Activated CD4-positive, alpha-beta T cell treated with anti-CD3 and anti-CD28 coated beads, Interleukin-2, Interleukin-4, amounts not matched to agents 100 ng/mL and 50 ng/mL, durations not matched to agents 16 hours and 8 hours (primary cell): ENCODE measurements around the gene MTF1.
A peak's percentile ranks its signal among the peaks of the same experiment; 100 is the strongest.
"Not testable (repeated sequence)": the region's sequence is repeated elsewhere in the genome, so short reads cannot be mapped to it uniquely, and the experiment has no call there.

ENCODE experiments used
- DNase-seq: peaks from one replicate; pipeline ENCODE4 v3.0.0-alpha.2; 2020; ENCODE audit warnings: low spot score

Gene MTF1

GRCh38 chr1:37793773-37794371, 65.5 kb downstream of the MTF1 start, which contains the start of gene MANEAL:
TSS of gene MANEAL (plus strand) at chr1:37793847. CDS start at chr1:37794183, 336 bp downstream.
- peak; percentile 33 for DNase-seq

- no peak for DNase-seq
Measured at GRCh38 chr1:37792943-37793686, 66.3 kb downstream of the MTF1 start.

- DNase-seq: no peak
Measured at GRCh38 chr1:37782491-37782890, 76.9 kb downstream of the MTF1 start.

- DNase-seq: no peak
Measured at GRCh38 chr1:37778654-37779053, 80.7 kb downstream of the MTF1 start.

GRCh38 chr1:37776946-37777516, 82.4 kb downstream of the MTF1 start:
- DNase-seq: no peak

GRCh38 chr1:37771440-37771839, 88.0 kb downstream of the MTF1 start:
- not testable (repeated sequence) for DNase-seq

GRCh38 chr1:37767488-37767887, 91.9 kb downstream of the MTF1 start:
- DNase-seq: no peak

- DNase-seq: no peak
Measured at GRCh38 chr1:37765916-37766664, 93.3 kb downstream of the MTF1 start.

GRCh38 chr1:37764888-37765441, 94.4 kb downstream of the MTF1 start, which contains the start of gene EPHA10:
TSS of gene EPHA10 (minus strand) at chr1:37765120. CDS start at chr1:37765066, 54 bp downstream.
- no peak for DNase-seq

GRCh38 chr1:37764414-37764825, 95.0 kb downstream of the MTF1 start:
- DNase-seq: peak; percentile 46

- DNase-seq: no peak
Measured at GRCh38 chr1:37763791-37764413, 95.5 kb downstream of the MTF1 start.

- DNase-seq: no peak
Measured at GRCh38 chr1:37762516-37762915, 96.9 kb downstream of the MTF1 start.

GRCh38 chr1:37761416-37762095, 97.8 kb downstream of the MTF1 start:
- no peak for DNase-seq
